ACC112 (cell line): Measurements from ENCODE around the gene TM9SF1.

Source experiments
- H2AFZ ChIP-seq: fragments of 200-600 bp; sonication (generic); one replicate; pipeline ENCODE4 v1.6.0; 2017; ENCODE audit warnings: antibody characterized with exemption, low read length; ENCODE audit not compliant: unreplicated experiment
- H3K27ac ChIP-seq: fragments of 200-600 bp; sonication (generic); 2 replicates; pipeline ENCODE4 v1.5.1; 2014; ENCODE audit warnings: low read depth, mild to moderate bottlenecking, antibody characterized with exemption, low read length, moderate library complexity
- H3K27me3 ChIP-seq: fragments of 200-600 bp; sonication (generic); 2 replicates; pipeline ENCODE4 v1.6.1; 2014; ENCODE audit warnings: mild to moderate bottlenecking, antibody characterized with exemption, low read length, moderate library complexity, mixed read lengths; ENCODE audit not compliant: insufficient read depth
- H3K36me3 ChIP-seq: fragments of 200-600 bp; sonication (generic); 2 replicates; pipeline ENCODE4 v1.6.1; 2016; ENCODE audit warnings: mild to moderate bottlenecking, antibody characterized with exemption, low read length, moderate library complexity, mixed read lengths; ENCODE audit not compliant: insufficient read depth
- H3K4me1 ChIP-seq: fragments of 200-600 bp; sonication (generic); one replicate; pipeline ENCODE4 v1.6.1; 2016; ENCODE audit warnings: low read length, mixed read lengths; ENCODE audit not compliant: insufficient read depth, unreplicated experiment, control insufficient read depth
- H3K4me3 ChIP-seq: fragments of 200-600 bp; sonication (generic); 2 replicates; pipeline ENCODE4 v1.5.1; 2014; ENCODE audit warnings: mild to moderate bottlenecking, low read depth, low read length
- H3K79me2 ChIP-seq: fragments of 200-600 bp; sonication (generic); one replicate; pipeline ENCODE4 v1.6.0; 2016; ENCODE audit warnings: low read length; ENCODE audit not compliant: control insufficient read depth, unreplicated experiment, insufficient read depth

TM9SF1 gene

GRCh38 chr14:24159777-24160498, 35.3 kb downstream of the TM9SF1 start:
- H3K27me3 ChIP-seq, result no peaks in the 10 kb centered on the region
- peaks cover 22% of the 10 kb centered on the region for H3K4me1 ChIP-seq
- no peak overlapping the region for H3K4me3 ChIP-seq
- peaks cover 34% of the 10 kb centered on the region for H3K36me3 ChIP-seq
- no peak overlapping the region for H2AFZ ChIP-seq
- peaks cover 34% of the 10 kb centered on the region for H3K79me2 ChIP-seq
- peak overlapping the region; percentile 96 for H3K27ac ChIP-seq

DNA sequence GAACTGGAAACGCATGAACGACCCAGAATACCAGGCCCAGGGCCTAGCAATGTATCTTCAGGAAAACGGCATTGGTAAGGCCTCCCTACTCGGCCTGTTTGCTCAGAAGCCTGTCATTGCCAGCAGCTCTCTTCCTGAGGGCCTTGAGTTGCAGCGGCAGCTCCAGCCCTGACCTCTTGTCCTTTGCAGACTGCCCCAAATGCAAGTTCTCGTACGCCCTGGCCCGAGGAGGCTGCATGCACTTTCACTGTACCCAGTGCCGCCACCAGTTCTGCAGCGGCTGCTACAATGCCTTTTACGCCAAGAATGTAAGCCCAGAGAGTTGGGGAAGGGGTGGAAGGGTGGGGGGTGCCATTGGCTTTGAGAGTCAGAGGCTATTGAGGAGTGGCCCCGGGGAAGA, 37.9 kb downstream of the TM9SF1 start:
- H3K79me2 ChIP-seq, result peaks cover 13% of the 10 kb centered on the region
- no peak overlapping the region for H2AFZ ChIP-seq
- peaks cover 16% of the 10 kb centered on the region for H3K36me3 ChIP-seq
- peaks cover 11% of the 10 kb centered on the region for H3K4me1 ChIP-seq
- no peaks in the 10 kb centered on the region for H3K27me3 ChIP-seq
- no peak overlapping the region for H3K27ac ChIP-seq
- no peak overlapping the region for H3K4me3 ChIP-seq

DNA sequence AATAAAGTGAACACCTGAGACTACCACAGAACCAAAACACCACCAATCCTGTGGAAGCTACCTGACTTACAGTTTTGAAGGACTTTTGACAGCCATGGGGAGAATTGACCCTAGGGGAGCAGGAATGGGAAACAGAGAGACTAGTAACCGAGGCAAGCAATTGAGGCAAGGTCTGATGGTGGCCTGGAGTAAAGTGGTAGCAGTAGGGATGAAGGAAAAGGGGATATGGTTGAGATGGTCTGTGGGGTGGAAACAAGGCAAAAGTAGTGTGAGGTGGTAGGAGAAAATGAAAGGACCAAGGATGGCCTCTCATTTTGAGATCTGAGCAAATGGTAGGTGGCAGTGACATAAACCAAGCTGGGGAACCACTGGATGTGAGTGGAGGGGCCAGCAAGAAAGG, 38.4 kb downstream of the TM9SF1 start:
- Histone ChIP-seq H3K27me3 (no peaks in the 10 kb centered on the region), H3K27ac (no peak overlapping the region), H3K4me3 (no peak overlapping the region), H2AFZ (no peak overlapping the region), H3K79me2 (peaks cover 8% of the 10 kb centered on the region), H3K36me3 (peaks cover 19% of the 10 kb centered on the region), H3K4me1 (peaks cover 6% of the 10 kb centered on the region)

DNA sequence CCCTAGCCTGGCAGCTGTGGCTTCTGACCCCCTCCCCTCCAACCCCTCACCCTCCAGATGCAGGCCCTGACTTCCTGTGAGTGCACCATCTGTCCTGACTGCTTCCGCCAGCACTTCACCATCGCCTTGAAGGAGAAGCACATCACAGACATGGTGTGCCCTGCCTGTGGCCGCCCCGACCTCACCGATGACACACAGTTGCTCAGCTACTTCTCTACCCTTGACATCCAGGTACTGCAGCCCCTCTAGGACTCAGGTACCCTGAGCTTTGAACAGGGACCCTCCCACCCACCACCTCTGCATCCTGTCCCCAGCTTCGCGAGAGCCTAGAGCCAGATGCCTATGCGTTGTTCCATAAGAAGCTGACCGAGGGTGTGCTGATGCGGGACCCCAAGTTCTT, 40.1 kb downstream of the TM9SF1 start:
- Histone ChIP-seq H3K4me1 (no peaks in the 10 kb centered on the region), H3K36me3 (peaks cover 29% of the 10 kb centered on the region)

GRCh38 chr14:24151404-24152080, 43.7 kb downstream of the TM9SF1 start:
- Histone ChIP-seq H3K27me3 (no peaks in the 10 kb centered on the region), H2AFZ (no peak overlapping the region), H3K4me1 (peaks cover 7% of the 10 kb centered on the region), H3K4me3 (no peak overlapping the region), H3K36me3 (peaks cover 28% of the 10 kb centered on the region), H3K79me2 (peaks cover 28% of the 10 kb centered on the region), H3K27ac (no peak overlapping the region)

More for the DNA sequence above, 40.1 kb downstream of the TM9SF1 start:
- Histone ChIP-seq H3K27ac (no peak overlapping the region), H3K79me2 (peaks cover 2% of the 10 kb centered on the region), H3K4me3 (no peak overlapping the region), H2AFZ (no peak overlapping the region), H3K27me3 (no peaks in the 10 kb centered on the region)

GRCh38 chr14:24150993-24151392, 44.2 kb downstream of the TM9SF1 start:
- Histone ChIP-seq H3K4me1 (peaks cover 7% of the 10 kb centered on the region), H3K4me3 (no peak overlapping the region), H3K27me3 (no peaks in the 10 kb centered on the region), H3K79me2 (peaks cover 32% of the 10 kb centered on the region), H2AFZ (no peak overlapping the region), H3K36me3 (peaks cover 27% of the 10 kb centered on the region), H3K27ac (no peak overlapping the region)

DNA sequence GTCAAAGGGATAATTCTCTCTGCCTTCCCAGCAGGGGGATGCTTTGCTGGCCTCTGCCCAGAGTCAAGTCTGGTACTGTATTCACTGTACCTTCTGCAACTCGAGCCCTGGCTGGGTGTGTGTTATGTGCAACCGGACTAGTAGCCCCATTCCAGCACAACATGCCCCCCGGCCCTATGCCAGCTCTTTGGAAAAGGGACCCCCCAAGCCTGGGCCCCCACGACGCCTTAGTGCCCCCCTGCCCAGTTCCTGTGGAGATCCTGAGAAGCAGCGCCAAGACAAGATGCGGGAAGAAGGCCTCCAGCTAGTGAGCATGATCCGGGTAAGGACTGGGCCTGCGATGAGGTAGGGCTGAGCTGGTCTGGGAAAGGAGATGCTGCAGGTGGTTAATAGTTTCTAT, 44.7 kb downstream of the TM9SF1 start:
- H3K4me1 ChIP-seq, result peaks cover 7% of the 10 kb centered on the region
- no peak overlapping the region for H2AFZ ChIP-seq
- no peak overlapping the region for H3K4me3 ChIP-seq
- H3K27ac ChIP-seq, result no peak overlapping the region
- no peaks in the 10 kb centered on the region for H3K27me3 ChIP-seq
- H3K79me2 ChIP-seq, result peaks cover 36% of the 10 kb centered on the region
- H3K36me3 ChIP-seq, result peaks cover 23% of the 10 kb centered on the region

DNA sequence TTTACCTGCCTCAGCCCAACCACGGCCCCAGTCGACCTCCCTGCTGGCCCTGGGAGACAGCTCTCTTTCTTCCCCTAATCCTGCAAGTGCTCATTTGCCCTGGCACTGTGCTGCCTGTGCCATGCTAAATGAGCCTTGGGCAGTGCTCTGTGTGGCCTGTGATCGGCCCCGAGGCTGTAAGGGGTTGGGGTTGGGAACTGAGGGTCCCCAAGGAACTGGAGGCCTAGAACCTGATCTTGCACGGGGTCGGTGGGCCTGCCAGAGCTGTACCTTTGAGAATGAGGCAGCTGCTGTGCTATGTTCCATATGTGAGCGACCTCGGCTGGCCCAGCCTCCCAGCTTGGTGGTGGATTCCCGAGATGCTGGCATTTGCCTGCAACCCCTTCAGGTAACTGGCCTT, 45.2 kb downstream of the TM9SF1 start:
- Histone ChIP-seq H3K4me1 (peaks cover 12% of the 10 kb centered on the region), H3K4me3 (no peak overlapping the region), H3K36me3 (peaks cover 19% of the 10 kb centered on the region), H3K27ac (no peak overlapping the region), H3K27me3 (no peaks in the 10 kb centered on the region), H3K79me2 (peaks cover 41% of the 10 kb centered on the region), H2AFZ (no peak overlapping the region)

DNA sequence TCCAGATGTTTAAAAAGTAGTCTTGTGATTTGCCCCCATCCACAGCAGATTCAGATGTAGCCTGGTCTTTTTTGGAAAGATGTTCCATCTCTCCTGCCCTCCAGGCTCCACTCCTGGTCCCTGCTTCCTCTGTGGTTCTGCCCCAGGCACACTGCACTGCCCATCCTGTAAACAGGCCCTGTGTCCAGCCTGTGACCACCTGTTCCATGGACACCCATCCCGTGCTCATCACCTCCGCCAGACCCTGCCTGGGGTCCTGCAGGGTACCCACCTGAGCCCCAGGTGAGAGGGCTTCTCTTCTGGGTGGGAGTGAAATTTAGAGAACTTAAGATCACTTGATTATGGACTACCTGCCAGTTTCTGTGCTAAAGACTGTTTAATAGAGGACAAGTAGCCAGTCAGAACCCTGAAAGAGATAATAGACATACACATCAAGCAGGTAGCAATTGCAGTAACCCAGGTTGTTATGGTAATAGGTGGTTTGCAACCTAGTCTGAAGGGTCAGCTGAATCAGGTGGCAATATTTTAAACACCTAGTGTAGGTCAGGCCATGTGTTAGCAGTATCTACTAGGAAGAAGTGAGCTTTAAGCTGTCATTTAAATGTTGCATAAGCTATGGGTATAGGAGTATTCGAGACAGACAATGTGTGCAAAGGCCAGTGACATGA, 45.8 kb downstream of the TM9SF1 start:
- Histone ChIP-seq H3K4me3 (no peak overlapping the region; the same call in 1 of the 2 replicates), H3K27ac (no peak overlapping the region), H3K27me3 (no peaks in the 10 kb centered on the region), H3K36me3 (peaks cover 24% of the 10 kb centered on the region), H3K4me1 (peaks cover 18% of the 10 kb centered on the region), H3K79me2 (peaks cover 47% of the 10 kb centered on the region), H2AFZ (no peak overlapping the region)

DNA sequence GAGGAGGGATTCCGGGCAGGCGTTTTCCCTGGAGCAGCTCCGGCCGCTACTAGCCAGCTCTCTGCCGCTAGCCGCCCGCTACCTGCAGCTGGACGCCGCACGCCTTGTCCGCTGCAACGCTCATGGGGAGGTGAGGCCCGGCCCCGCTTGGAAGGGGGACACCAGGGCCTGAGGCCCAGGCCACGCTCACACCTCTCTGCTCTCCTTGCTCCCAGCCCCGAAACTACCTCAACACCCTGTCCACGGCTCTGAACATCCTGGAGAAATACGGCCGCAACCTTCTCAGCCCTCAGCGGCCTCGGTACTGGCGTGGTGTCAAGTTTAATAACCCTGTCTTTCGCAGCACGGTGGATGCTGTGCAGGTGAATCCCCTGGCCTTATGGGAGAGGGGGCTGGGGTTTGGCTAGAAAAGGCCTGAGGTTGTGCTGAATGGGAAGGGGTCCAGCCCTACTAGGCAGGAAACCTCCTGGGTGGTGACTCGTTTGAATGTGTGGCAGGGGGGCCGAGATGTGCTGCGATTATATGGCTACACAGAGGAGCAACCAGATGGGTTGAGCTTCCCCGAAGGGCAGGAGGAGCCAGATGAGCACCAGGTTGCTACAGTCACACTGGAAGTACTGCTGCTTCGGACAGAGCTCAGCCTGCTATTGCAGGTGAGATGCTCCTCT, 47.3 kb downstream of the TM9SF1 start:
- peak overlapping the region; percentile 92 for H3K4me3 ChIP-seq
- 0 out of 2 replicates have a peak overlapping the region, but pooled peaks have one; percentile 6 for H3K27ac ChIP-seq
- no peaks in the 10 kb centered on the region for H3K27me3 ChIP-seq
- H3K79me2 ChIP-seq, result peaks cover 54% of the 10 kb centered on the region
- H3K36me3 ChIP-seq, result peaks cover 35% of the 10 kb centered on the region
- H3K4me1 ChIP-seq, result peaks cover 34% of the 10 kb centered on the region
- no peak overlapping the region for H2AFZ ChIP-seq
